ENCODE results near the gene SNAI3.

DNA sequence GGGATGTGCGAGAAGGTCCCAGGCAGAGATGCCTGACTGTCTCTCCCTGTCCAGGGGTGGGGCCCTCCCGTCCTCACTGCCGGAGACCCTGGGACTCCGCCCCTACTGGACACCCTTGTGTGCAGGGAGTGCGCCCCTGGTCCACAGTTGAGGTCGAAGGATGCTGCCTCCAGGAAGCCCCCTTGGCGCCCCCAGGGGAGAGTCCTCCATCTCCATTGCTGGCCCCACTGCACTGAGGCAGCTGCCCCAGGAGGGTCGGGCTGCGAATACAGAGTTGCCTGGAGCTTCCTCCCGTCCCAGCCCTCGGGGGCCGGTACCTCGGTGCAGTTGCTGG, 46.6 kb upstream of the SNAI3 start:
- TF ChIP-seq POLR2A (IDR thresholded peaks at IDR 0.05; ENCODE audit: low read length), result no peak
- no peak for TF ChIP-seq GATA1 (IDR thresholded peaks at IDR 0.05; ENCODE audit: low read depth, low read length)

Measured in erythroblast (primary cell).